ENCODE measurements around the gene THTPA.

THTPA gene

DNA sequence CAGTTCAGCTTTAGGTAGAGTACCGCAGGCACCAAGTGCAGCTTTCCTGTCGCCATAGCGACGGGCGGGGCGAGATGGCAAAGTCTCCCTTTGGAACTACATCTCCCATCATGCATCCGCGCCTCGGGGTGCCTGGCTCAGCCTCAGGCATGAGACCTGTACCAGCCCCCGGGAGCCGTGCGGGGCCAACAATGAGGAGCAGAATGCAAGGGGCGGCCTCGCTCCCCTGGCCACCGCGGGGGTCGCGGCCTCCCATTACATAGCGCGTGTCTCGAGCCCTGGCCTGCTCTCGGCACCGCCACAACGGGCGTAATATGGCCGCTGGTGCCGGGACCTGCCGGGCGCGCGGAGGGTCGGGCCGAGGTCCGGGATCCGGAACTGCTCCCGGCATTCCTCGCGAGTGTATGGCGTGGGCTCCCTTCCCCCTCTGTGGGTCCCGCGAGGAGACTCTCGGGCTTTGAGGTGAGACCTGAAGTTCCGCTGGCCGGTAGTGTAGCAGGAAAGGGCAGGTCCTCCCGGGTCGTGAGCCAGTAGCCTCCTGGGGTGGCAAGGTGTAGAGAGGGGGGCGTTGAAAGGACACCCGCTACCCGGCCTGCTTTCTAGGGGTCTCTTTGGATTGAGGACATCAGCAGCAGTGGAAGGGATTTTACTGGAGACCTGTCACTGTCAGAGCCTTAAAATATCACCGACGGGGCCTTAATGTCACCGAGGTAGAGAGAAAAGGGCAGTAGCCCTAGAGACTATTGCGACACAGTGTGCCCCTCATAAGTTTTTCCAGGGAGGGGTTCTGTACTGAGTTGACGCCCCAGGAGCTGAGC is at the start of gene THTPA:
TSS of gene THTPA (plus strand) at position 390 of the 818 bp plus-strand sequence. CDS start 487 bp downstream, outside the sequence.
- FAIRE-seq: no peak

GRCh38 chr14:23512156-23512555 is 43.9 kb upstream of the THTPA start:
- FAIRE-seq: no peak

DNA sequence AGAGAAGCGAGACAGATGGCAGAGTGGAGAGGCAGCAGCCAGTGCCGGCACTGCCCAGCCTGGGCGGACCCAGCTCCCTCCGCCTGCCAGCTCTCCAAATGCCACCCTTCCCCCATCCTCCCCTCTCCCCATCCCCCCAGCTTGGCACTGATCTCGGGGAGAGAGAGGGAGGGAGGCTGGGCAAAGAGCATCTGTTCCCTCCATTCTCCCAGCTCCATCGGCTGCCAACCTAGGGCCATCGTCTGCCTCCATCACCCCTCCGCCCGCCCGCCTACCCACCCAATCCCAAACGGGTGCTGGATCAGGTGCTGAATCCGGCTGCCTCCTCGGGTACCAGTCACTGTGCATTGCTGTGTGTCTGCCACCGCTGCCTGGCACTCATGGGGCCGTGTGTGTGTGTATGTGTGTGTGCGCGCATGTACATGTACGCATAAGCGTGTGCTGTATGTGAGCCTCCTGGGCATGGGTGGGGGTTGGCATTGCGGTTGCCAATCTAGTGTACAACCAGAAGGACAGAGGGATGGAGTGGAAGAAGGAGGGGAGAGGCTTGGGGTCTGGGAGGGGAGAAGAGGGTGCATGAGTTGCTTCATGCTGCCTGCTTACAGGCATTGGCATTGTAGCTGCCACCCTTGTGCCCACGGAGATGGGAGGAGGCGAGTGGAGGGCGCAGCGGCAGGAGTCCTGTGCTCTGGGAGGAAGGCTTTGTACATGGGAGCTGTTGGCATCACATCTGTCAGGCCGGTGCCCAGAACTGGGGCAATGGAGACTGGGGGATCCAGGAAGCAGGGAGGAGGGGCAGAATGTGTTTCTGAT is 42.9 kb upstream of the THTPA start:
- no peak for FAIRE-seq

DNA sequence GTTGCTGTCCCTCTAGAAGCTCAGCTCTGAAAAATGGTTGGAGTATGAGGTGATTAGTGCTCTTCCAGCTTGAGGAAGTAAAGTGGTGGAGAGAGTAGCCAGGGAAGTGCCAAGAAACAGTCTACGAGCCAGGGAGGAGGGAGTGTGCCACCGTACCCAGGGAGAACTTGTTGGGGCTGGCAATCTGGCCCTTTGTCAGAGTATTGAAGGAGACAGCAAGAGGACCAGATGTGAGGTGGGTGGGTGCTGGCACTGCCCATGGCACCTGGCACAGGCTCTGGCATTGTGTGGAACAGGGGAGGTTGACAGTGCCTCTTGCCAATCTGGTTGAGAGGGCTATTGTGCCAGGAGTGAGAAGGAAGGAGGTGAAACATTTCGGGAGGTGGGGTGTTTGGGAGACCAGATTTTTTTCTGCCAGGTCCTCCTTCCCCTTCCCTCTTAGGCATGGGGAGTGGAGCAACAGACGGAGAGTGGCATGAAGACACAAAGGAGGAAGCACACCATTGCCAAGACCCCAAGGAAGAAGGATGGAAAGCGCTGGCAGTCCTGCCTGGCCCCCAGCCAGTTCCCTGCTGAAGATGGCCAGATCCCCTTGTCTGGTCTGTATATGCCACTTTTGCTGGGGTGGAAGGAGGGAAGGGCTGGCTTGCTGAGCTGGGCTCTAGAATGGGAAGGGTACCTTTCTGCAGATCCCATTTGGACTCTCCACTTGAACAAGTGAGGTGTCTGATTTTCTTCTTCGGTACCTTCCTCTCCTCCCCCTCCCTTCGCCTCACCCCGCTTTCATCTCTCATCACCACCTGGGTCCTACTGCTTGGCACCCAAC is 42.0 kb upstream of the THTPA start:
- no peak for FAIRE-seq

DNA sequence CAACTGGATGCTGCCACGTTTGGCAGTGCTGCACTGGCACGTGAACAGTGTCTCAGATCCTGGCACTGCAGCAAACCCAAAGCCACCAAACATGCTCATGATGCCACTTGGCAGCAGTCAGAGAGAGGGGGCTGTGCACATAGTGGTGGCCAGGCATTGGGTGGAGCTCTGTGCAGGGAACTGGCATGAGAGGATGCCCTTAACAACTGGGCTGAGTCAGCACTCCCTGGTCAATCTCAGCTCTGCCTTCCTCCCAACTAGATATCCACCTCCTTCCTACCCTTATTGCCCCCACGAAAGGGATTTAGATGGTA is 41.5 kb upstream of the THTPA start:
- no peak for FAIRE-seq

- no peak for FAIRE-seq
These were observed 38.3 kb upstream of the THTPA start for GRCh38 chr14:23517650-23518326.

GRCh38 chr14:23518709-23519108 is 37.4 kb upstream of the THTPA start:
- FAIRE-seq: no peak

- FAIRE-seq: no peak
These were observed 35.1 kb upstream of the THTPA start for GRCh38 chr14:23520899-23521533.

DNA sequence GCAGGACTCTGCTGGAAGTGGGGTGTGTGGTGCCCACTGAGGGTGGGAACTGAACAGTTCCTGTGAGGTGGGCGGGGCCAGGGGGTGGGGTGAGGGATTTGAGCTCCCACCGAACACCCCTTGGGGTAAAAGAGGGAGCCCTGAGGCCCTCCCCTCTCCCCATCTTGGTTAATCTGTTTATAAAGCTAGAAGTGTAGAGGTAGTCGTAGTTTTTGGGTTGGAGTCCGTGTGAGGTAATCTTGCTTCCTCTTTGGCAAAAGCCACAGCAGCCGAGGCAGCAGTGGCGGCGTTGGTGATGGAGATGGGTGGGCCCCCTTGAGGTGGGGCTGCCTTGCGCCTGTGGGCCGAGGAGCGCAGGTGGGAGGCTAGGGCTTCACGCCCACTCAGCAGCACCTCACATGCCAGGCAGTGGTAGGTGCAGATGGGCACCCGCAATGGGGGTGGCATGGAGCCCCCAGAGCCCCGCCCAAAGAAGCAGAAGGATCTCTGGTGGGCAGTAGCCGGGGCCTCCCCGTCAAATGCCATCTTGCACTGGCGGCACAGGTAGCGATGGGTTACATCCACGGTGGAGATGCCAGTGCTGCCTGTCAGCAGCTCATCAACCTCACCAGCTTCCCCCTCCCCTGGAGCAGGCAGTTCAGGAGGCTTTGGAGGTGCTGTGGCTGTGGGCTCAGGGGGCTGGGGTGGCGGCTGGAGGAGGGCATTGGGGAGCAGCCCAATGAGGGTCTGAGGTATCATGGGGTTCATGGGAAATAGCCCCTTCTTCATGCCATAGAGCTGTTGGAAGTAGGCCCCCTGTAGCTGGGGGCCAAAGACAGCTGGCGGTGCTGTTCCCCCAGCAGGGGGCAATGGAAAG is 34.1 kb upstream of the THTPA start:
- FAIRE-seq: no peak

DNA sequence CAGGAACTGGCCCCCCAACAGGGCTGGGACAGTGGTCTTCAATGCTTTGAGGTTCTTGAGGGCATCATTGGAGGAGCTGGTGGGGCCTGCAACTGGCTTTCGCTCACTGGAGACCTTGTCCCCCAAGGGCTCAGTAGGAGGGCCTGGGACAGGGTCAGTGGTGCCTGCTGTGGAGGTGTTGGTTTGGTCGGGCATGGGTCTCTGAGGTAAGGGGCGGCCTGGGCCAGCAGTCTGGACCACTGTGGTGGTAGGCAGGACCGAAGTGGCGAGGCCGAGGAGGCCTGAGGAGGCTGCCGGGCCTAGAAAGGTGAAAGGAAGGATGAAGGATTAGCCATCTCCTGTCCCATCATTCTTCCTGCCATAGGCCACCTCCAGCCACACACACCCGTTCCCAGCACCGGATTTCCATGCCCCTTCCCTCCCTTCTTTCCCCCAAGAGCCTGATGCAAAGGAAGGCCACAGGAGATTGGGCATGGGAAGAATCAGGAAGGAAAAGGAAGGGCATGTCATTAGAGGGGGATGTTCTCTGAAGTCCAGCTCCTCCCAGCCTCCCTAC is 33.4 kb upstream of the THTPA start:
- no peak for FAIRE-seq

GRCh38 chr14:23523229-23524016 is 32.6 kb upstream of the THTPA start:
- no peak for FAIRE-seq

DNA sequence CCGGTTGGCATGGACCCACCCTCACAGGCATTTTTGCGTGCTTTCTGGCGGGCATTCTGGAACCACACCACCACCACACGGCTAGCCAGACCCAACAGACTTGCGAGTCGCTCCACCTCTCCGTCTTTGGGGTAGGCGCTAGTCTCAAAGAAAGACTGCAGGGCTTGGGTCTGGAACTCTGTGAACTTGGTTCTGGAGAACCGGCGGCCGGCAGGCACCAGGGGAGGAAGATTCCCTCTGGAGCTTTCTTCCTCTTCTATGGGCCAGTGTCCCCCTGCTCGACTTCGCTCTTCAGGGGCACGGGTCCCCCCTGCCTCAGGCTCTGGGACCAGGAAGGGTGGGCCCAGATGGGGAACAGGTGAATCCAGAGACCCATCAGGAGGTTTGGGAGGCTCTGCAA is 31.1 kb upstream of the THTPA start:
- FAIRE-seq: no peak

GRCh38 chr14:23525611-23526010 is 30.5 kb upstream of the THTPA start:
- FAIRE-seq: no peak

DNA sequence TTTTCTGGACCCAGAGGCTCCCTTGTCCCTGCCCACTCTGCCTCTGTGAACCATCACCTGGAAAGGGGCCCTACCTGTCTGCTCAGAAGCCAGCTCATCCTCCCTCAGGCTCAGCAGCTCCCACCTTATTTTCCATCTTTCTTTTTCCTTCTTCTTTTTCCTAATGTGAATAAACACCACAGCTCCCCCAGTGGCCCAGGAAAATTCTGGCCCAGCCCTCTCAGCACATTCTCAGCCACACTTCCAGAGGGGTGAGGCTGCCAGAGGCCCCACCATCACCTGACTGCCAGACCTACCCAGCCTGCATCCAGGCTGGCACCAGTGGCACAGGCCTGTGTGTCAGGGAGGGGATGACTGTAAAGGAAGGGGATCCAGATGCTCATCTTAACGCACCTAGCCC is 27.5 kb upstream of the THTPA start:
- no peak for FAIRE-seq

DNA sequence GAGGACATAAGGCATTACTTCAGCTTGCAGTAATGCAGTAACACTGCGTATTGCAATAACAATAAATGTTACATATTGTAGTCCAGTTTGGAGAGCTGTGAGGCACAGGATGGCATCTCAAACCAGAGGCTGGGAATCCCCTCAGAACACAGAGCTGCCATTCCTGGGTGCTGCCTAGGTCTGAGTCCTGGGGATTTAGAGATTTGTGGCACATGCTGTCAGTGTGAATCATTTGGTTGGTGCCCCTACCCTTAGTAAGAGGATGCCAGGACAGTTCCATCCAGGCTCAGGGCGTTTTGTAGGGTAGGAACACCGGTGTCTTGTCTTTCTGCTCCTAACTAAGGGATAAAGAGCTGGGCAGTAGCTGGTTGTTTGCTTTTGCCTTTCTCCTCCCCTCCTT is 27.1 kb upstream of the THTPA start:
- FAIRE-seq: no peak

DNA sequence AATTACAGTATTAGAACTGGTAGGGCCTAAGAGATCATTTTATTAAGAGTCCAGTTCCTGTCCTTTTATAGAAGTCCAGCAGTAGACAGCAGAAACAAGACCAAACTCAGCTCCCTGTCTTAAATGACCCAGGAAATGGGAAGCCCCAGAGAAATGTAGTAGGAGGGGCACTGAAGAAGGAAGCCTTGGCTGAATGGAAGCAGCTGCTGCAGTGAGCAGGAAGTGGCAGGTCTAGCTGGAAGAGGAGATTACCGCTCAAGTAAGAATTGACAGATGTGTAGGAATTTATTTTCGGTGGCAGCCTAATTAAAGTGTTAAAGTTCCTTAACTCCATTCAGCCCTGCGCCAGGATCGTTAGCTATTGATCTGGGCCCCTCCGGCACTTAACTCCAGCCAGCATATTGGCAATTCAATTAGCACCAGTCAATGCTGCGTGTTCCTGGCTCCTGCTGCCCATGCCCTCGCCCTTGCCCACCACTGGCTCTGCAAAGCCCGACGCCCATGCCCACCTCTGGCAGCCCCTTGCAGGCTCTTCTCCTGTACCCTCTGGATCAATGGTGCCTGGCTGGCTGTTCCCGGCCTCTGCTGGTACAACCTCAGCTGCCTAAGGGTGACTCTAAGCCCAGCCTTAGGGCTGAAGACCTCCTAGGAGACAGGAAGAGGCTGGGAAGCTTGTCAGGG is 25.6 kb upstream of the THTPA start:
- no peak for FAIRE-seq

DNA sequence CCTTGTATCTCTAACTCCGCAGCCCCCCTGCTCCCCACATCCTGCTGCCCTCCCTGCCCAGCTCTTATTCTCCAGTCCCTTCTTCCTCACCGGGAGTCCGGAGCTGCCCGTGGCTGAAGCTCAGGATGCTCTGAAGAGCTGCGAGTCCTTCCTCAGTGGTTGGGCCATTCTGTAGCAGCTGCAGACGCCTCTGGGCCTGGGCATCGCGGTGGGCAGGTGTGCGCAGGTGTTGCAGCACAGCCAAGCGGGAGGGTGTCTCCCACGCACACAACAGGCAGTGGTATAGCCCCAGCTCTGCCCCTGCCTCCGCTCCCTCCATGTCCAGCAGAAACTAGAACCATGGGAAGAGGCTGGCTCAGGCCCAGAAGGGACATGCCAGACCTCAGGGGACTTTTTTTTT is 24.7 kb upstream of the THTPA start:
- no peak for FAIRE-seq

GRCh38 chr14:23532658-23533057 is 23.4 kb upstream of the THTPA start:
- no peak for FAIRE-seq

DNA sequence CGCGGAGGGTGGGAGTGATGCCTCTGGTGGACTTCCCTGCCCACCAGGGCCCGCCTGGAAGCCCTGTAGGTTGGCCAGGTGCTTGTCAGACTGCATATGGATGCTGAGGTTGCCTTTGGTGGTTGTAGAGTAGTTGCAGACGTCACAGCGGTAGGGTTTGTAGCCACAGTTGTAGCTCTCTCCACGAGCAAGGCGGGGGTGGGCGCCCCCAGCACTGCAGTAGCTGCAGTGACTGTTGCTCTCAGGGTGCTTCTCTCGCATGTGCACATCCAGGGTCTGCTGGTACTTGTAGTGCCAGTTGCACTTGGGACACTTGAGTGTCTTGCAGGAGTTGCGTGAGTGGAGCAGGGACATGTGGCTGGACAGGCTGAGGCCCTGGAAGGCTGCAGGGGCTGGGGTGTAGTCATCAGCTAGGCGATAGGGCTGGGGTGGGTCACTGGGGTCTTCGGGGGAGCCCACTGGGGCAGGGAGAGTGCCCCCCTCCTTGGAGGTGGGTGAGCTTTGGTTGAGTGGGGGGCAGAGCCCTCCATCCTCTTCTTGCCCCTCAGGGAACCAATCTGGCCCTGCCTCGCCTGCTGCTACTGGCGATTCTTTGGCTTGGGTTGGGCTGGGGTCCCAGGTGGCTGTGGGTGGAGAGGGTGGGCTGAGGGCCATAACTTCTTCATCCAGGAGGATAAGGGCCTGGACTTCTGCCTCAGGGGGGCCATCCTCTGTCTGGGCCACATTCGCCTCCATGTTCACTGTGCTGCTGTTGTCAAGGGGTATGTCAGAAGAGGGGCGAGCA is 22.2 kb upstream of the THTPA start:
- no peak for FAIRE-seq

Measured in islet of Langerhans (tissue), 1 donor.